Mesodermal cell (in vitro differentiated cells): ENCODE measurements around the gene DPPA3.
"Not testable (repeated sequence)": the region's sequence is repeated elsewhere in the genome, so short reads cannot be mapped to it uniquely, and the experiment has no call there.

Experiments
- H3K27ac ChIP-seq: 2 replicates; pipeline ENCODE4 v1.7.0; 2013; ENCODE audit warnings: mild to moderate bottlenecking, low read depth, low read length, moderate library complexity; ENCODE audit not compliant: severe bottlenecking
- H3K36me3 ChIP-seq: 2 replicates; pipeline ENCODE4 v1.7.1; 2013; ENCODE audit warnings: mild to moderate bottlenecking, low read length, moderate library complexity; ENCODE audit not compliant: control insufficient read depth, insufficient read depth
- H3K4me1 ChIP-seq: one replicate; pipeline ENCODE4 v1.7.1; 2013; ENCODE audit warnings: mild to moderate bottlenecking, low read length; ENCODE audit not compliant: insufficient read depth, control insufficient read depth, poor library complexity, severe bottlenecking
- H3K4me3 ChIP-seq: 2 replicates; pipeline ENCODE4 v1.7.0; 2013; ENCODE audit warnings: low read length, control low read depth, mild to moderate bottlenecking; ENCODE audit not compliant: insufficient read depth, poor library complexity, severe bottlenecking; ENCODE audit errors: extremely low read depth
- H3K9me3 ChIP-seq: 2 replicates; pipeline ENCODE4 v1.7.1; 2013; ENCODE audit warnings: mild to moderate bottlenecking, low read length, moderate library complexity; ENCODE audit not compliant: control insufficient read depth
- WGBS, 2 experiments: methylation state at CpG; one replicate each; pipeline ENCODE4 v1.1.5; 2013; ENCODE audit warnings: missing lambda C conversion rate in 2 of 2; ENCODE audit not compliant: insufficient coverage in 2 of 2; 5-methylcytosine and 5-hydroxymethylcytosine counted together

The DPPA3 gene

DNA sequence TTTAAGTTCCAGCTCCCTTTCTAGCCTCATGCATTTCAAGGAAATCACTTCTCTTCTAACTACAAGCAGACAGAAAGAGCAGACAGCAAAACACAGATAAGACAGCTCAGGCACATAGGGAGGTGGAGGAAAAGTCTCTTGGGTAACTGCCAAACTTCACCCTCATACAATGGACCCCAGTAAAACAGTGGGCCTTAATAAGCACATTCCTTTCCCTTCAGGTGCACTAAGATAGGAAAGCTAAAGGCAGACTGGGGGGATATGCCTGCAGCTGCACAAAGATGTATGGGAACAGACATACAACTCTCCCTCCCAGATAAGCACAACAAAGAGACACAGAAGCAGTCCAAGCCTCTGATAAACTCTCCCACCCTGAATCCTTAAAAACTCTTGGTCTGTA is 19.8 kb downstream of the DPPA3 start:
- H3K27ac ChIP-seq = peak overlapping the region; percentile 64
- H3K4me1 ChIP-seq, H3K36me3 ChIP-seq, H3K9me3 ChIP-seq, H3K4me3 ChIP-seq: not testable (repeated sequence)

DNA sequence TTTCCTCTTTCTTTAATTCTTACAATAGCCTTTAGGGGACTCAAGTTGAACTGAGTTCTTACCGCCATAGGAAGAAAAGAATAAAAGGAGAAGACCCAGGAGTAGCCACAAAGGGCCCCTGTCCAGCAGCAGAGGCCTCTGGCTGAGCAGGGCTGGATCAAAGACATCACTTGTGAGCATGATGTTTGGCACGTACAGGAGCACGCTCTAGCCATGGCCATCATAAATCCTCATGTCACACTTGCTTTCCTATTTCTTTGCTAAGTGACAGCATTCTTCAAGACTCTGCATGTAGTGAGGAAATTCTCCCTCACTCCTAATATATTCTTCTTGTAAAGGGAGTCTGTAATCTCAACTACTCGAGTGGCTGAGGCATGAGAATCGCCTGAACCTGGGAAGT is 20.3 kb downstream of the DPPA3 start:
- Histone ChIP-seq H3K9me3 (no peaks in the 10 kb centered on the region), H3K4me1 (no peaks in the 10 kb centered on the region), H3K4me3 (no peak overlapping the region), H3K27ac (peak overlapping the region; percentile 64), H3K36me3 (no peaks in the 10 kb centered on the region)
- 81 to 82% methylated on average over 3 to 5 of the region's 5 CpGs for WGBS, 2 experiments

DNA sequence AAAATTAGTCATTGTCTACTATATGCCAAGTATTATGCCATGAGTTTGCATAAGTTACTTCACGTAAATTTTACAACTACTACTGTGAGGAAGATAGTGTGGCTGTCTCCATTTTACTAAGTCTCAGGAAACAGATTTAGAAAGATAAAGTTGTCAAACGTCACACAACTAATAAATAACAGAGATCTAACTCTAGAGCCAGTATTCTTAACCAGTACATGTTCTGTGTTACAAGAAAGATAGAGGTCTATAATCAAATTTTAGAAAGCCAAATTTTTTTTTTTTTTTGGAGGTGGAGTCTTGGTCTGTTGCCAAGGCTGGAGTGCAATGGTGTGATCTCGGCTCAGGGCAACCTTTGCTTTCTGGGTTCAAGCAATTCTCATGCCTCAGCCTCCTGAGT is 21.8 kb downstream of the DPPA3 start:
- Histone ChIP-seq H3K9me3 (no peaks in the 10 kb centered on the region), H3K36me3 (no peaks in the 10 kb centered on the region), H3K4me3 (no peak overlapping the region), H3K27ac (no peak overlapping the region), H3K4me1 (no peaks in the 10 kb centered on the region)
- WGBS, 2 experiments = no CpG with 5 or more reads among the region's 3 CpGs

DNA sequence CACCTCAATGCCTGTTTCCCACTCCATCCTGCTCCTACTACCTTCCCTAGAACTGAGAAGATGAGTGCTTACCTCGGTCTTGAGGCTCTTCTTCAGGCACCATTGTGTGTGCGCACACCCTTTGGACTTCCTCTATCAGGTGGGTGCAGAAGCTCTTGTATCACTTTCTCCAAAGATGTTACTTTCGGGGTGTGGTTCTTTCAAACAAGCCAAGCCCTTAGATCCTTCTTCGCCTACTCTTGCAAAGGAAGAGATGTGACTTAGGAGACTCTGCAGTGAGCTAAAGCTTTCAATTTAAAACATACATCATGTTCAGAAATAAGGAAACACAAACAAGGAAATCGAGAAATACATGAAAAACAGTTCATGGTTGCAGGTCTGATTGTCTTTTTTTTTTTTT is 36.0 kb downstream of the DPPA3 start, which contains the start of gene CLEC4C:
CLEC4C (minus strand) TSS at position 130 of the 400 bp plus-strand sequence; CDS start at position 103, 27 bp downstream.
- 82% methylated on average over 3 of the region's 5 CpGs; no CpG with 5 or more reads in 1 of the 2 experiments for WGBS, 2 experiments

DNA sequence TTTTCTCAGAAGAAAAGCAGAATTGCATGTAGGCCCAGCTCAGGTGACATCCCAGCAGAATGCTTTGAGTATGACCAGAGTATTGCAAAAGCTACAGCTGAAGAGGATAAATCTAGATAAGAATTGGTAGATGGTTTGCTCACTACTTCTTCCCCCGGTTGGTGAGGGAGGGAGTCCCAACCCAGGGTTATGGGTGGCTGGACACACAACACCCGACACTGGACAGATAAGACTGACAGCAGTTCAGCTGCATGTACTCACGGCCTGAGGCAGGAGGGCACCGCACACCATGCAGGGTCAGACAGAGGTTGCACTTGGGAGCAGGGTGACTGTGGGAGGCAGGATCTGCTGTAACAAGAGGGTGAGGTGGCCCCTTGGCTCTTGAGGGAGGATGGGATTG is 37.6 kb downstream of the DPPA3 start:
- Histone ChIP-seq H3K9me3 (no peaks in the 10 kb centered on the region), H3K27ac (no peak overlapping the region), H3K4me1 (no peaks in the 10 kb centered on the region), H3K4me3 (no peak overlapping the region), H3K36me3 (no peaks in the 10 kb centered on the region)
- whole genome bisulfite sequencing, 2 experiments = 89 to 98% methylated on average over 4 of the region's 4 CpGs

More for the DNA sequence above, 36.0 kb downstream of the DPPA3 start, which contains the start of gene CLEC4C:
- no peaks in the 10 kb centered on the region for H3K9me3 ChIP-seq
- H3K4me3 ChIP-seq = no peak within 1 kb of the TSS
- H3K36me3 ChIP-seq = no peaks in the 10 kb centered on the region
- H3K4me1 ChIP-seq = no peaks in the 10 kb centered on the region
- H3K27ac ChIP-seq = no peak within 1 kb of the TSS

DNA sequence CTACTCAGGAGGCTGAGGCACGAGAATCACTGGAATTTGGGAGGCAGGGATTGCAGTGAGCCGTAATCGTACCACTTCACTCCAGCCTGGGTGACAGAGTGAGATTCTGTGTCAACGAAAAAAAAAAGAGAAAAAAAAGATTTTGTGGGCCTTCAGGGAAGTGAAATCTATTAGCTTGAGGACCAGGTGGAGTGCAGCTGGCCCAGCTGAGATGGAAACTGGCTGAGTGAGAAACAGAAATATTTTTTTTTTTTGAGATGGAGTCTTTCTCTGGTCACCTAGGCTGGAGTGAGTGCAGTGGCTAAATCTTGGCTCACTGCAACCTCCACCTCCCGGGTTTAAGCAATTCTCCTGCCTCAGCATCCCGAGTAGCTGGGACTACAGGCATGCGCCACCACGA is 38.2 kb downstream of the DPPA3 start:
- Histone ChIP-seq H3K9me3 (no peaks in the 10 kb centered on the region), H3K4me1 (no peaks in the 10 kb centered on the region), H3K27ac (no peak overlapping the region), H3K36me3 (no peaks in the 10 kb centered on the region), H3K4me3 (no peak overlapping the region)
- WGBS, 2 experiments = 86 to 88% methylated on average over 6 to 7 of the region's 8 CpGs

DNA sequence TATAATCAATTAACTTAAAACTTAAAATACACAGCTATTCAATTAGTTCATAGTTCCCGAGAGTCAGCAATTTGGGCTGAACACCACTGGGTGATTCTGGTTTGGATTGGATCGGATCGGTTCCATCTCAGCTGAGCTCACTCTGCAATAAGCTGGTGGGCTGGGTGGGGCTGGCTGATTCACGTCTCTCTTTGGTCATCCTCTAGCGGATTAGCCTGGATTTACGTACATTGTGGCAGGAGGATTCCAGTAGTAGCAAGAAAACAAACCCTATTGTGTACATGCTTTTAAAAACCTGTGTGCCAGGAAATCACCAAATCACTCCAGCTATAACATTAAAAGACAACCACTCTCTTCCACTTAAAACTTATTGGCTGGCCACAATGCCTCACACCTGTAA is 39.1 kb downstream of the DPPA3 start:
- WGBS, 2 experiments = 60 to 66% methylated on average over 1 to 4 of the region's 6 CpGs
- Histone ChIP-seq H3K27ac (no peak overlapping the region), H3K9me3 (no peaks in the 10 kb centered on the region), H3K4me3 (no peak overlapping the region), H3K36me3 (no peaks in the 10 kb centered on the region), H3K4me1 (no peaks in the 10 kb centered on the region)

DNA sequence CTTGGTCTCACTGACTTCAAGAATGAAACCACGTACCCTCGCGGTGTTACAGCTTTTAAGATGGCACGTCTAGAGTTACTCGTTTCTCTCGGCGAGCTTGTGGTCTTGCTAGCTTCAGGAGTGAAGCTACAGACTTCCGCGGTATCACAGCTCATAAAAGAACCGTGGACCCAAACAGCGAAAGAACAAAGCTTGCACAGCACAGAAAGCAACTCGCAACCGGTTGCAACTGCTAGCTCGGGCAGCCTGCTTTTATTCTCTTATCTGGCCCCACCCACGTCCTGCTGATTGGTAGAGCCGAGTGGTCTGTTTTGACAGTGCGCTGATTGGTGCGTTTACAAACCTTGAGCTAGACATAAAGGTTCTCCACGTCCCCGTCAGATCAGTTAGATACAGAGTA is 40.2 kb downstream of the DPPA3 start:
- Histone ChIP-seq H3K36me3 (no peaks in the 10 kb centered on the region), H3K4me1 (no peaks in the 10 kb centered on the region), H3K9me3 (no peaks in the 10 kb centered on the region), H3K4me3 (no peak overlapping the region), H3K27ac (no peak overlapping the region)
- 90 to 93% methylated on average over 16 to 20 of the region's 20 CpGs for WGBS, 2 experiments

DNA sequence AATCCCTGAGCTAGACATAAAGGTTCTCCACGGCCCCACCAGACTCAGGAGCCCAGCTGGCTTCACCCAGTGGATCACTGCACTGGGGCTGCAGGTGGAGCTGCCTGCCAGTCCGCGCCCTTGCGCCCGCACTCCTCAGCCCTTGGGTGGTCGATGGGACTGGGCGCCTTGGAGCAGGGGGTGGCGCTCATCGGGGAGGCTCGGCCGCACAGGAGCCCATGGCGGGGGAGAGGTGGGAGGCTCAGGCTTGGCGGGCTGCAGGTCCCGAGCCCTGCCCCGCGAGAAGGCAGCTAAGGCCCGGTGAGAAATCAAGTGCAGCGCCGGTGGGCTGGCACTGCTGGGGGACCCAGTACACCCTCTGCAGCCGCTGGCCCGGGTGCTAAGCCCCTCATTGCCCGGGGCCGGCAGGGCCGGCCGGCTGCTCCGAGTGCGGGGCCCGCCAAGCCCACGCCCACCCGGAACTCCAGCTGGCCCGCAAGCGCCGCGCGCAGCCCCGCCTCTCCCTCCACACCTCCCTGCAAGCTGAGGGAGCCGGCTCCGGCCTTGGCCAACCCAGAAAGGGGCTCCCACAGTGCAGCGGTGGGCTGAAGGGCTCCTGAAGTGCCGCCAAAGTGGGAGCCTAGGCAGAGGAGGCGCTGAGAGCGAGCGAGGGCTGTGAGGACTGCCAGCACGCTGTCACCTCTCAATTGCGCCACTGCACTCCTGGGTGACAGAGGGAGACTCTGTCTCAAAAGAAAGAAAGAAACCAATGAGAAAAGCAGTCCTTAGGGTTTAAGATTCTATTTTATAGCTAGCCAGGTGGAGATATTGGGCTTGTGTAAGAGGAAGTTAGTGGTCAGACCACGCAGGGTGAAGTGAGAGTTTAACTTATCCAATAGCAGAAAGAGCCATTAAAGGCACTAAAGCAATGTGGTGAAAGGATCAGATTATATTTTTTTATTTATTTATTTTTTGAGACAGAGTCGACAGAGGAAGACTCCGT is 41.0 kb downstream of the DPPA3 start:
- not testable (repeated sequence) for H3K4me1 ChIP-seq, H3K36me3 ChIP-seq, H3K27ac ChIP-seq, H3K9me3 ChIP-seq, H3K4me3 ChIP-seq
- 93 to 94% methylated on average over 16 to 22 of the region's 48 CpGs for WGBS, 2 experiments

DNA sequence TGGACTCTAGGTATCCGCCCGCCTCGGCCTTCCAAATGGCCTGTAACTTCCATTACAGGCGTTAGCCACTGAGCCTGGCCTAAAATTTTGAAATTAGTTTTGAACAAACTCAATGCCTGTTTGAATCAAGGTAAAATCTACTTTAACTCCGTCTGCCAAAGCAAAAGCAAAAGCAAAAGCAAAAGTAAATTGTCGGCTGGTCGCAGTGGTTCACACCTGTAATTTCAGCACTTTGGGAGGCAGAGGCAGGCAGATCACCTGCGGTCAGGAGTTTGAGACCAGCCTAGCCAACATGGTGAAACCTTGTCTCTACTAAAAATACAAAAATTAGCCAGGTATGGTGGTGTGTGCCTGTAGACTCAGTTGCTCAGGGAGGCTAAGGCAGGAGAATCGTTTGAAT is 44.4 kb downstream of the DPPA3 start:
- not testable (repeated sequence) for H3K9me3 ChIP-seq, H3K27ac ChIP-seq, H3K36me3 ChIP-seq, H3K4me3 ChIP-seq, H3K4me1 ChIP-seq
- 98% methylated on average over 7 of the region's 9 CpGs for WGBS, 2 experiments

DNA sequence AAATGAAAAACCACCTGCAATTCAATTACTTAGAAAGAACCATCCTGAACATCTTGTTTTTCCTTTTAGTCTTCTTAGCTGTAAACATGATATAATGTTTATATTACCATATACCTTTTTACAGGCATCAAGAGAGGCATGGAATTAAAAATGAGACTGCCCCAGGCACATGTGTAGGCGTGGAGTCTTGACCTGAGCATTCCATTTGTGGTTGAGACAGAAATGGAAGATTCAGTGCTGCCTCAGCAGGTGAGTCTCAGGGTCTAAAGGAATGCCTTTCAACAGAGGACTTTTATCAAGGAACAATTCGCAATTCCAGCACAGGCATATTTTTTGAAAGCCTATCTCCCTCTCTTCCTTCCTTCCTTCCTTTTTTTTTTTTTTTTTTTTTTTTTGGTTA is 45.8 kb downstream of the DPPA3 start:
- Histone ChIP-seq H3K9me3 (no peaks in the 10 kb centered on the region), H3K4me3 (no peak overlapping the region)
- 86% methylated on average over 1 of the region's 2 CpGs; no CpG with 5 or more reads in 1 of the 2 experiments for WGBS, 2 experiments

More for the DNA sequence above, 45.8 kb downstream of the DPPA3 start:
- H3K36me3 ChIP-seq = no peaks in the 10 kb centered on the region
- H3K4me1 ChIP-seq = peaks cover 3% of the 10 kb centered on the region
- no peak overlapping the region for H3K27ac ChIP-seq
